ENCODE measurements around the gene OR5T1.

Gene OR5T1

GRCh38 chr11:56273854-56274253 is at the start of gene OR5T1:
TSS of gene OR5T1 (plus strand) at chr11:56274154. CDS start at chr11:56275639, 1,485 bp downstream.
- no peak within 1 kb of the TSS for H3K27ac Mint-ChIP-seq
- H3K4me1 Mint-ChIP-seq, result no peaks in the 10 kb centered on the region
- H3K27me3 Mint-ChIP-seq, result no peaks in the 10 kb centered on the region
- DNase-seq (no peak), ATAC-seq (no peak)
- peaks cover 9 to 20% of the 10 kb centered on the region in 2 donors for H3K9me3 Mint-ChIP-seq
- no peak within 1 kb of the TSS for H3K4me3 Mint-ChIP-seq

GRCh38 chr11:56234155-56234554 is 39.8 kb upstream of the OR5T1 start, which contains the start of gene OR5T2:
TSS of gene OR5T2 (minus strand) at chr11:56234255. CDS start at chr11:56233062, 1,193 bp downstream.
- no peaks in the 10 kb centered on the region for H3K4me1 Mint-ChIP-seq
- no peak within 1 kb of the TSS for H3K27ac Mint-ChIP-seq
- no peak for ATAC-seq
- no peaks in the 10 kb centered on the region for H3K27me3 Mint-ChIP-seq
- no peak within 1 kb of the TSS for H3K4me3 Mint-ChIP-seq
- H3K9me3 Mint-ChIP-seq, result peaks cover 11 to 22% of the 10 kb centered on the region in 2 donors
- DNase-seq, result no peak

- H3K27me3 Mint-ChIP-seq, result no peaks in the 10 kb centered on the region
- peaks cover 0 to 12% of the 10 kb centered on the region in 2 donors for H3K9me3 Mint-ChIP-seq
- H3K27ac Mint-ChIP-seq, result no peak within 1 kb of the TSS
- no peak for DNase-seq
- ATAC-seq, result no peak
- no peak within 1 kb of the TSS for H3K4me3 Mint-ChIP-seq
- H3K4me1 Mint-ChIP-seq, result no peaks in the 10 kb centered on the region
Observed at GRCh38 chr11:56251954-56252353, 22.0 kb upstream of the OR5T1 start, which contains the start of gene OR5T3. TSS of gene OR5T3 (plus strand) at chr11:56252254. CDS start at chr11:56252254, 0 bp downstream.

DNA sequence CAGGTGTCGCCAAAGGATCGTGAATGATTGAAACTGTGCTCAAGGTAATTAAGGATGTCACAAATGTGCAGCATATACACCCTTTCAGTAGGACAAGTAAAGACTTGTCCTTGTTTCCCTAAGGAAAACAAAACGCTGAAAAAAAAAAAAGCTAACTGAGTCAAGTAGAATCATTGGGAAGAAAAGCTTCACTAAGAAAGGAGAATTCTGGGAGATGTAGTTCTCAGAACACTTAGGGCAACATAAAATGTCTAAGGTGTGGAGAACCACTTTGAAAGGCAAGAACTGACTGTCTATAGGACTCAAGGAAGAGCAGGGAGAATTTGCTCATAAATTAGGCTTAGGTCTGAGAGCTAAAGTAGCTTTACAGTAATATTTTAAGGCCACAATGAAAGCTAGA is 2.9 kb upstream of the OR5T1 start:
- Mint-ChIP-seq H3K4me3 (no peak overlapping the region), H3K9me3 (peaks cover 19 to 24% of the 10 kb centered on the region in 2 donors), H3K27me3 (no peaks in the 10 kb centered on the region), H3K4me1 (no peaks in the 10 kb centered on the region), H3K27ac (no peak overlapping the region)
- ATAC-seq (no peak), DNase-seq (no peak)

DNA sequence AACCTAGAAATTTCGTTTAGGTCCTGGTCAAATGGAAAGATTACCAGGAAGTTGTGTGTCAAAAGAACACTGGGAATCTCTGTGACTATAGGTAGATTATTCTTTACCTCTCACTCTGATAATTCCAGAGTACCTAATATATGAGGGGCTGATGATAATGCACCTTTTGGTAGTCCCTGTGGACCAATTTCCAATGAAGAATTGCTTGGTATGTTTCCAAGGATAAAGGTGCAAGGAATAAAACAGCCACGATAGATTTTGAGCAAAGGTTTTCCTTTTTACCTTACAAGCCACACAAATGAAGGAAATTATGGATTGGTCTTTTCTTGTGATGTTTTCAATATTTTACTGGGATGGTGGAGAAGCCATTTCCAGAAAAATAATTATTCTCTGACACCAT is 18.2 kb downstream of the OR5T1 start, which contains the start of gene OR8H1:
TSS of gene OR8H1 (minus strand) at position 101 of the 400 bp plus-strand sequence. CDS start 1,192 bp downstream, outside the sequence.
- Mint-ChIP-seq H3K4me1 (no peaks in the 10 kb centered on the region), H3K4me3 (no peak within 1 kb of the TSS), H3K27me3 (no peaks in the 10 kb centered on the region), H3K9me3 (peaks cover 13 to 16% of the 10 kb centered on the region in 2 donors), H3K27ac (no peak within 1 kb of the TSS)
- no peak for DNase-seq
- no peak for ATAC-seq

DNA sequence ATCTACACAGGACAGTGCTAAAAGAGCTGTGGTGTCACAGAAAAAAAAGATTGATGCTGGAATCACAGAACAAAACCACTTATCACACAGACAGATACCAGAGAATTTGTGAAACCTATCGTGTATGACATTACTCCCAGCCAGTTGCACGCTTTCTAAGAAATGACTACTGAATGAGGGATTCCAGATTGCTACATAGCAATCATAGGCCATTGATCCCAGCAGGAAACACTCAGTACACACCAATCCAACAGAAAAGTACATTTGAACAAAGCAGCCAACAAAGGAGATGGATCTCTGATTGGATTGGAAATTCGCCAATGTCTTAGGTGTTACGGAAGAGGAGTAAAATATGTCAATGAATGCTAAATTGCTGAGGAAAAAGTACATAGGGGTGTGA is 22.9 kb downstream of the OR5T1 start:
- DNase-seq, result no peak
- no peak for ATAC-seq
- H3K4me3 Mint-ChIP-seq, result no peak overlapping the region
- no peaks in the 10 kb centered on the region for H3K4me1 Mint-ChIP-seq
- no peaks in the 10 kb centered on the region for H3K27me3 Mint-ChIP-seq
- H3K27ac Mint-ChIP-seq, result no peak overlapping the region
- H3K9me3 Mint-ChIP-seq, result peaks cover 7% of the 10 kb centered on the region in 2 donors

DNA sequence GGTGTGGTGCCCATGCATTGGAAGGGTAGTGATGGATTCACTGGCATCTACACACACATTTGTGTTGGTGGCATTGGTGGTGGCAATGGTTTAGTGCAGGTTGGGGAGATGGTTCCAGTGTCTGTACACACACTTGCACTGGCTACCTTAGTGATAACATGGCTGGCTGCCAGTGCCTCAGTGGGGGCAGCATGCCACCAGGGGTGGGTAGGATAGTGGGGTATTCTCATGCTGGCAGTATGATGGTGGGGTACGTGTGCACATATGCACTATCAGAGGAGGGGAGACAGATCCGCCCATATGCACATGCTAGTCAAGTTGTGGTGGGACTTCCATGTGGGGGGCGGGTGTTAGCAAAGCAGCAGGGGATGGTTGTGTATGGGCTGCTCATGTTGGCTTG is 33.9 kb downstream of the OR5T1 start:
- no peak overlapping the region for H3K27ac Mint-ChIP-seq
- H3K27me3 Mint-ChIP-seq, result no peaks in the 10 kb centered on the region
- H3K4me1 Mint-ChIP-seq, result no peaks in the 10 kb centered on the region
- H3K4me3 Mint-ChIP-seq, result no peak overlapping the region
- peaks cover 18 to 37% of the 10 kb centered on the region in 2 donors for H3K9me3 Mint-ChIP-seq
- DNase-seq (no peak), ATAC-seq (no peak)

- H3K27me3 Mint-ChIP-seq, result no peaks in the 10 kb centered on the region
- DNase-seq (no peak), ATAC-seq (no peak)
- peaks cover 0 to 5% of the 10 kb centered on the region in 2 donors for H3K9me3 Mint-ChIP-seq
- no peak within 1 kb of the TSS for H3K4me3 Mint-ChIP-seq
- H3K27ac Mint-ChIP-seq, result no peak within 1 kb of the TSS
- no peaks in the 10 kb centered on the region for H3K4me1 Mint-ChIP-seq
Observed at GRCh38 chr11:56314844-56315243, 40.9 kb downstream of the OR5T1 start, which contains the start of gene OR8K3. TSS of gene OR8K3 (plus strand) at chr11:56315144. CDS start at chr11:56318307, 3,163 bp downstream.
